Measurements from ENCODE around the gene AIDA. TPM values are rescaled to one million over a fixed set of nuclear protein-coding genes. Genes with fewer than 3 reads are reported as not detected.
A peak's percentile ranks its signal among the peaks of the same experiment; 100 is the strongest.
"Not testable (repeated sequence)": the region's sequence is repeated elsewhere in the genome, so short reads cannot be mapped to it uniquely, and the experiment has no call there.

AIDA gene
- total RNA-seq, 2 donors from 2014 or later: 51.2 to 54.8 TPM

- Mint-ChIP-seq H3K36me3 (ENCODE audit: low read depth) (peaks cover 60% of the 10 kb centered on the region), H3K4me3 (no peak overlapping the region), H3K9me3 (no peaks in the 10 kb centered on the region), H3K4me1 (peaks cover 10% of the 10 kb centered on the region), H3K27ac (no peak overlapping the region), H3K27me3 (no peaks in the 10 kb centered on the region)
- no peak for ATAC-seq (replicated peaks)
Measured at GRCh38 chr1:222694927-222695326, 17.4 kb downstream of the AIDA start.

GRCh38 chr1:222691016-222691415 is 21.3 kb downstream of the AIDA start:
- H3K4me1 Mint-ChIP-seq: peaks cover 10% of the 10 kb centered on the region
- H3K4me3 Mint-ChIP-seq: no peak overlapping the region
- H3K36me3 Mint-ChIP-seq (ENCODE audit: low read depth): peaks cover 58% of the 10 kb centered on the region
- no peaks in the 10 kb centered on the region for H3K9me3 Mint-ChIP-seq
- H3K27ac Mint-ChIP-seq: no peak overlapping the region
- H3K27me3 Mint-ChIP-seq: no peaks in the 10 kb centered on the region
- no peak for ATAC-seq (replicated peaks)

GRCh38 chr1:222680080-222680479 is 32.2 kb downstream of the AIDA start:
- Mint-ChIP-seq H3K27ac (no peak overlapping the region), H3K27me3 (no peaks in the 10 kb centered on the region)

GRCh38 chr1:222670110-222670509 is 42.2 kb downstream of the AIDA start:
- Mint-ChIP-seq H3K9me3 (no peaks in the 10 kb centered on the region), H3K27me3 (no peaks in the 10 kb centered on the region), H3K4me3 (no peak overlapping the region), H3K27ac (peak overlapping the region; percentile 63), H3K36me3 (ENCODE audit: low read depth) (peaks cover 86% of the 10 kb centered on the region), H3K4me1 (peaks cover 7% of the 10 kb centered on the region)
- ATAC-seq (replicated peaks): no peak

More at GRCh38 chr1:222680080-222680479, 32.2 kb downstream of the AIDA start:
- Mint-ChIP-seq H3K4me1 (no peaks in the 10 kb centered on the region), H3K36me3 (ENCODE audit: low read depth) (peaks cover 69% of the 10 kb centered on the region), H3K9me3 (no peaks in the 10 kb centered on the region), H3K4me3 (no peak overlapping the region)
- no peak for ATAC-seq (replicated peaks)

- not testable (repeated sequence) for H3K9me3 Mint-ChIP-seq; ATAC-seq (replicated peaks); H3K4me3 Mint-ChIP-seq; H3K27me3 Mint-ChIP-seq; H3K27ac Mint-ChIP-seq; H3K4me1 Mint-ChIP-seq
- H3K36me3 Mint-ChIP-seq (ENCODE audit: low read depth): peaks cover 86% of the 10 kb centered on the region
Measured at GRCh38 chr1:222669107-222669506, 43.2 kb downstream of the AIDA start.

- not testable (repeated sequence) for H3K4me3 Mint-ChIP-seq; H3K27me3 Mint-ChIP-seq; H3K9me3 Mint-ChIP-seq; H3K27ac Mint-ChIP-seq; ATAC-seq (replicated peaks); H3K4me1 Mint-ChIP-seq
- H3K36me3 Mint-ChIP-seq (ENCODE audit: low read depth): peaks cover 86% of the 10 kb centered on the region
Measured at GRCh38 chr1:222668184-222668583, 44.1 kb downstream of the AIDA start.

- H3K9me3 Mint-ChIP-seq: no peaks in the 10 kb centered on the region
- H3K27ac Mint-ChIP-seq: no peak overlapping the region
- H3K4me3 Mint-ChIP-seq: no peak overlapping the region
- H3K4me1 Mint-ChIP-seq: peaks cover 7% of the 10 kb centered on the region
- no peak for ATAC-seq (replicated peaks)
- H3K36me3 Mint-ChIP-seq (ENCODE audit: low read depth): peaks cover 86% of the 10 kb centered on the region
- H3K27me3 Mint-ChIP-seq: no peaks in the 10 kb centered on the region
Measured at GRCh38 chr1:222665964-222666363, 46.3 kb downstream of the AIDA start.

- Mint-ChIP-seq H3K4me3 (no peak overlapping the region), H3K27me3 (no peaks in the 10 kb centered on the region), H3K36me3 (ENCODE audit: low read depth) (peaks cover 96% of the 10 kb centered on the region), H3K4me1 (no peaks in the 10 kb centered on the region), H3K27ac (no peak overlapping the region), H3K9me3 (no peaks in the 10 kb centered on the region)
- ATAC-seq (replicated peaks): no peak
Measured at GRCh38 chr1:222663431-222663934, 48.8 kb downstream of the AIDA start.

- Mint-ChIP-seq H3K4me3 (no peak overlapping the region), H3K27ac (peak overlapping the region; percentile 4), H3K9me3 (no peaks in the 10 kb centered on the region), H3K27me3 (no peaks in the 10 kb centered on the region), H3K36me3 (ENCODE audit: low read depth) (peaks cover 100% of the 10 kb centered on the region), H3K4me1 (peaks cover 33% of the 10 kb centered on the region)
- no peak for ATAC-seq (replicated peaks)
Measured at GRCh38 chr1:222657899-222658298, 54.4 kb downstream of the AIDA start.

- Mint-ChIP-seq H3K4me1 (peaks cover 44% of the 10 kb centered on the region), H3K36me3 (ENCODE audit: low read depth) (peaks cover 100% of the 10 kb centered on the region), H3K9me3 (no peaks in the 10 kb centered on the region), H3K4me3 (no peak overlapping the region), H3K27ac (peak overlapping the region; percentile 81), H3K27me3 (no peaks in the 10 kb centered on the region)
- ATAC-seq (replicated peaks): no peak
Measured at GRCh38 chr1:222656391-222657155, 55.7 kb downstream of the AIDA start.

GRCh38 chr1:222654849-222655248 is 57.4 kb downstream of the AIDA start:
- peak; percentile 75 for ATAC-seq (replicated peaks)
- Mint-ChIP-seq H3K9me3 (no peaks in the 10 kb centered on the region), H3K27me3 (no peaks in the 10 kb centered on the region), H3K36me3 (ENCODE audit: low read depth) (peaks cover 100% of the 10 kb centered on the region), H3K4me3 (peak overlapping the region; percentile 59), H3K4me1 (peaks cover 44% of the 10 kb centered on the region), H3K27ac (peak overlapping the region; percentile 81)

GRCh38 chr1:222653178-222653827 is 59.0 kb downstream of the AIDA start:
- ATAC-seq (replicated peaks): peak; percentile 93
- Mint-ChIP-seq H3K4me3 (peak overlapping the region; percentile 59), H3K27me3 (no peaks in the 10 kb centered on the region), H3K36me3 (ENCODE audit: low read depth) (peaks cover 96% of the 10 kb centered on the region), H3K9me3 (no peaks in the 10 kb centered on the region), H3K27ac (peak overlapping the region; percentile 81), H3K4me1 (peaks cover 44% of the 10 kb centered on the region)

GRCh38 chr1:222652676-222653075 is 59.6 kb downstream of the AIDA start:
- Mint-ChIP-seq H3K27me3 (no peaks in the 10 kb centered on the region), H3K27ac (peak overlapping the region; percentile 81), H3K9me3 (no peaks in the 10 kb centered on the region), H3K36me3 (ENCODE audit: low read depth) (peaks cover 96% of the 10 kb centered on the region), H3K4me1 (peaks cover 44% of the 10 kb centered on the region), H3K4me3 (peak overlapping the region; percentile 59)
- no peak for ATAC-seq (replicated peaks)

- peaks cover 10% of the 10 kb centered on the region for H3K4me1 Mint-ChIP-seq
- peaks cover 51% of the 10 kb centered on the region for H3K36me3 Mint-ChIP-seq (ENCODE audit: low read depth)
- H3K27ac Mint-ChIP-seq: peak overlapping the region; percentile 96
- H3K9me3 Mint-ChIP-seq: no peaks in the 10 kb centered on the region
- ATAC-seq (replicated peaks): no peak
- H3K27me3 Mint-ChIP-seq: no peaks in the 10 kb centered on the region
- H3K4me3 Mint-ChIP-seq: peak overlapping the region; percentile 94
Measured at GRCh38 chr1:222644636-222644980, 67.7 kb downstream of the AIDA start.

Data from activated T-helper 17 cell treated with anti-CD3 and anti-CD28 coated beads, Interleukin-2, amount 50 U/mL, for 72 hours (primary cell).